OCI-LY3 (cell line): ENCODE measurements around the gene SEC14L6.

Experiments used
- EZH2phosphoT487 ChIP-seq: fragments of 200-600 bp; shearing (Covaris generic); IDR thresholded peaks from 2 replicates; pipeline ENCODE4 v1.6.1; 2018; ENCODE audit warnings: antibody characterized with exemption, mixed run types, low read depth
- TF ChIP-seq, protein P1 (sequence below): fragments of 200-600, 300-600 bp; sonication (generic); IDR thresholded peaks from 2 replicates; pipeline ENCODE4 v1.5.1; 2014; ENCODE audit warnings: antibody characterized with exemption, low read length, low read depth

DNA sequence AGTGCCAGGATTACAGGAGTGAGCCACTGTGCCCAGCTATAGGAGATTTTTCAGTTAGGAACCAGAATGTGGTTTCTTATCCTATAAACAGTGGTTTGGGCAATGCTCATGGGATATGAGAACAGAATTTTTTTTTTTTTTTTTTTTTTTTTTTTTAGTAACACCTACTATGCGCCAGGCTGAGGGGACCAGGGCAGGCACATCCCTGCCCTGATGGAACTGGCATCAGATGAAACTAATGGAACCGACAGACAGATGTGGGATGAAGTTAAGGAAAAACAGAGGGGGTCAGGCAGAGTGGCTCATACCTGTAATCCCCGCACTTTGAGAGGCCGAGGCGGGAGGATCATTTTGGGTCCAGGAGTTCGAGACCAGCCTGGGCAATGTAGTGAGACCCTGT is 45.9 kb downstream of the SEC14L6 start:
- TF ChIP-seq, protein P1, sequence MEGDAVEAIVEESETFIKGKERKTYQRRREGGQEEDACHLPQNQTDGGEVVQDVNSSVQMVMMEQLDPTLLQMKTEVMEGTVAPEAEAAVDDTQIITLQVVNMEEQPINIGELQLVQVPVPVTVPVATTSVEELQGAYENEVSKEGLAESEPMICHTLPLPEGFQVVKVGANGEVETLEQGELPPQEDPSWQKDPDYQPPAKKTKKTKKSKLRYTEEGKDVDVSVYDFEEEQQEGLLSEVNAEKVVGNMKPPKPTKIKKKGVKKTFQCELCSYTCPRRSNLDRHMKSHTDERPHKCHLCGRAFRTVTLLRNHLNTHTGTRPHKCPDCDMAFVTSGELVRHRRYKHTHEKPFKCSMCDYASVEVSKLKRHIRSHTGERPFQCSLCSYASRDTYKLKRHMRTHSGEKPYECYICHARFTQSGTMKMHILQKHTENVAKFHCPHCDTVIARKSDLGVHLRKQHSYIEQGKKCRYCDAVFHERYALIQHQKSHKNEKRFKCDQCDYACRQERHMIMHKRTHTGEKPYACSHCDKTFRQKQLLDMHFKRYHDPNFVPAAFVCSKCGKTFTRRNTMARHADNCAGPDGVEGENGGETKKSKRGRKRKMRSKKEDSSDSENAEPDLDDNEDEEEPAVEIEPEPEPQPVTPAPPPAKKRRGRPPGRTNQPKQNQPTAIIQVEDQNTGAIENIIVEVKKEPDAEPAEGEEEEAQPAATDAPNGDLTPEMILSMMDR: no peak
- TF ChIP-seq EZH2phosphoT487: no peak
